NCI-H526 treated with DMSO at 0.1 percent for 48 hours (cell line): ENCODE data around the gene LUC7L3.
"Not testable (repeated sequence)": the region's sequence is repeated elsewhere in the genome, so short reads cannot be mapped to it uniquely, and the experiment has no call there.

Experiments used
- DNase-seq: peaks from one replicate; lab custom pipeline; 2025; lab: John Stamatoyannopoulos, UW

Gene LUC7L3

GRCh38 chr17:50708050-50709000, 11.1 kb upstream of the LUC7L3 start:
- peak; percentile 73 for DNase-seq

- not testable (repeated sequence) for DNase-seq
Measured at GRCh38 chr17:50709053-50709452, 10.3 kb upstream of the LUC7L3 start.

- no peak for DNase-seq
Measured at GRCh38 chr17:50710025-50710424, 9.4 kb upstream of the LUC7L3 start.

GRCh38 chr17:50710650-50711049, 8.8 kb upstream of the LUC7L3 start:
- DNase-seq: no peak

GRCh38 chr17:50712641-50713040, 6.8 kb upstream of the LUC7L3 start:
- DNase-seq: no peak

- no peak for DNase-seq
Measured at GRCh38 chr17:50715471-50715870, 3.9 kb upstream of the LUC7L3 start.

GRCh38 chr17:50719924-50720794, 756 bp downstream of the LUC7L3 start:
- DNase-seq: peak; percentile 61

GRCh38 chr17:50721194-50722010, 2.0 kb downstream of the LUC7L3 start:
- DNase-seq: peak; percentile 46

GRCh38 chr17:50722746-50723145, 3.3 kb downstream of the LUC7L3 start:
- no peak for DNase-seq

GRCh38 chr17:50724622-50725021, 5.2 kb downstream of the LUC7L3 start:
- DNase-seq: not testable (repeated sequence)

GRCh38 chr17:50725769-50726655, 6.6 kb downstream of the LUC7L3 start:
- DNase-seq: no peak

- no peak for DNase-seq
Measured at GRCh38 chr17:50728112-50728429, 8.7 kb downstream of the LUC7L3 start.

- no peak for DNase-seq
Measured at GRCh38 chr17:50728881-50729765, 9.7 kb downstream of the LUC7L3 start.

GRCh38 chr17:50731575-50732460, 12.4 kb downstream of the LUC7L3 start:
- no peak for DNase-seq

GRCh38 chr17:50735287-50735686, 15.9 kb downstream of the LUC7L3 start:
- no peak for DNase-seq

GRCh38 chr17:50737118-50737698, 17.8 kb downstream of the LUC7L3 start:
- no peak for DNase-seq

- DNase-seq: no peak
Measured at GRCh38 chr17:50739098-50739497, 19.7 kb downstream of the LUC7L3 start.

GRCh38 chr17:50745631-50746030, 26.2 kb downstream of the LUC7L3 start:
- no peak for DNase-seq

- no peak for DNase-seq
Measured at GRCh38 chr17:50749245-50749644, 29.8 kb downstream of the LUC7L3 start.
